ENCODE results near the gene APP. TPM values are rescaled to one million over a fixed set of nuclear protein-coding genes. Genes with fewer than 3 reads are reported as not detected.

APP gene
- total RNA-seq, 1 experiment from 2014 or later, result 560 TPM

GRCh38 chr21:25901330-25901979, 269.1 kb downstream of the APP start (continued):
- TF ChIP-seq ARID4B (CRISPR knock-in tag; IDR thresholded peaks at IDR 0.05; ENCODE audit: borderline replicate concordance) (no peak), ATF6 (CRISPR knock-in tag; IDR thresholded peaks at IDR 0.05) (no peak), ELF4 (CRISPR knock-in tag; IDR thresholded peaks at IDR 0.05; ENCODE audit: low read depth) (no peak), ZNF425 (CRISPR knock-in tag; conservative IDR thresholded peaks at IDR 0.05) (no peak), CTCF (IDR thresholded peaks at IDR 0.05) (no peak), SP1 (CRISPR knock-in tag; conservative IDR thresholded peaks at IDR 0.05) (no peak), E2F1 (CRISPR knock-in tag; IDR thresholded peaks at IDR 0.05) (no peak)

GRCh38 chr21:25898671-25899070, 271.9 kb downstream of the APP start:
- no peak overlapping the region for H3K4me3 Mint-ChIP-seq
- peaks cover 6% of the 10 kb centered on the region for H3K9me3 Mint-ChIP-seq
- peak overlapping the region; percentile 7 for H3K27ac Mint-ChIP-seq
- ATAC-seq (no peak), DNase-seq (ENCODE audit: low spot score) (no peak)
- no peaks in the 10 kb centered on the region for H3K27me3 Mint-ChIP-seq (ENCODE audit: low read depth)
- CTCF ChIA-PET, result no interaction called here
- POLR2A ChIA-PET, result no interaction called here
- peaks cover 71% of the 10 kb centered on the region for H3K36me3 Mint-ChIP-seq
- H3K4me1 Mint-ChIP-seq, result peaks cover 18% of the 10 kb centered on the region; the same call in 1 of the 2 replicates
- TF ChIP-seq CTCF (IDR thresholded peaks at IDR 0.05) (no peak), ZNF121 (CRISPR knock-in tag; IDR thresholded peaks at IDR 0.05) (no peak)
